ENCODE data around the gene PDGFA. TPM values are rescaled to one million over a fixed set of nuclear protein-coding genes. Genes with fewer than 3 reads are reported as not detected.

PDGFA gene
- total and polyA plus RNA-seq, 12 donors = 14.3 to 38.5 (median 24.2) TPM

- no peak overlapping the region for H3K4me3 ChIP-seq
- H3K9me3 ChIP-seq = no peaks in the 10 kb centered on the region
- H3K27me3 ChIP-seq = peaks cover 0 to 41% (median 0%) of the 10 kb centered on the region in 7 donors
- H3K27ac ChIP-seq = peak overlapping the region in 7 of 10 donors; percentile 3 to 46 (median 37)
- H3K4me1 ChIP-seq = peaks cover 22 to 53% (median 42%) of the 10 kb centered on the region in 9 donors
- 55 to 66% methylated on average over 25 of the region's 25 CpGs for WGBS, 2 donors
- peak in 2 of 8 donors; percentile 9 to 28 for ATAC-seq
- TF ChIP-seq, protein P1, sequence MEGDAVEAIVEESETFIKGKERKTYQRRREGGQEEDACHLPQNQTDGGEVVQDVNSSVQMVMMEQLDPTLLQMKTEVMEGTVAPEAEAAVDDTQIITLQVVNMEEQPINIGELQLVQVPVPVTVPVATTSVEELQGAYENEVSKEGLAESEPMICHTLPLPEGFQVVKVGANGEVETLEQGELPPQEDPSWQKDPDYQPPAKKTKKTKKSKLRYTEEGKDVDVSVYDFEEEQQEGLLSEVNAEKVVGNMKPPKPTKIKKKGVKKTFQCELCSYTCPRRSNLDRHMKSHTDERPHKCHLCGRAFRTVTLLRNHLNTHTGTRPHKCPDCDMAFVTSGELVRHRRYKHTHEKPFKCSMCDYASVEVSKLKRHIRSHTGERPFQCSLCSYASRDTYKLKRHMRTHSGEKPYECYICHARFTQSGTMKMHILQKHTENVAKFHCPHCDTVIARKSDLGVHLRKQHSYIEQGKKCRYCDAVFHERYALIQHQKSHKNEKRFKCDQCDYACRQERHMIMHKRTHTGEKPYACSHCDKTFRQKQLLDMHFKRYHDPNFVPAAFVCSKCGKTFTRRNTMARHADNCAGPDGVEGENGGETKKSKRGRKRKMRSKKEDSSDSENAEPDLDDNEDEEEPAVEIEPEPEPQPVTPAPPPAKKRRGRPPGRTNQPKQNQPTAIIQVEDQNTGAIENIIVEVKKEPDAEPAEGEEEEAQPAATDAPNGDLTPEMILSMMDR (IDR thresholded peaks at IDR 0.05) = no peak
- DNase-seq = peak in 1 of 2 donors; percentile 55
- peaks cover 0 to 25% (median 4%) of the 10 kb centered on the region in 9 donors for H3K36me3 ChIP-seq
- intact Hi-C loops (cut with DNase I) = loop anchor here in 9 of 10 donors (5.0 to 10.0 kb wide), 9 partner anchors 140 to 232 kb away; partner anchors contain the start of genes DNAAF5 (in 2 of the 9) and PRKAR1B (in 2 of the 9)
Measured at GRCh38 chr7:514651-515598, 4.7 kb downstream of the PDGFA start.

DNA sequence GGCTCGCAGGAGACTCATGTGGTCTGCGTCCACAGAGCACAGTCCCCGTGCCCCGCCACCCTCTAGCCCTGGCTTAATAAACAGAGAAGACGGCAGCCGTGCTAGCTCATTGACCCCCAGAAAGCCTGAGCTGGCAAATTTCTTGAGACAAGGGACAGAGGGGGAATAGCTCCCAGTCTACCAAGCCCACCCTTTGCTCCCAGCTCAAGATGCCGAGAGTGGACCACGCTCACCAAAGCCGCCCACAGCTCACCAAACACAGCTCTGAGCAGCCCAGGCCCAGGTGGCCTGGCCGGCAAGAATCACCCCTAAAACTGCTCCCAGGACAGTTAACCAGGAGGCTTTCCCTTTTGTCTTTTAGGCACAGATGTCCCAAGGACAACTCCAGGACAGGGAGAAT lies 5.4 kb downstream of the PDGFA start:
- Histone ChIP-seq H3K4me3 (no peak overlapping the region), H3K27ac (peak overlapping the region in 6 of 10 donors; percentile 3 to 46 (median 32)), H3K9me3 (no peaks in the 10 kb centered on the region), H3K27me3 (peaks cover 0 to 39% (median 0%) of the 10 kb centered on the region in 7 donors), H3K36me3 (peaks cover 0 to 31% (median 8%) of the 10 kb centered on the region in 9 donors), H3K4me1 (peaks cover 22 to 53% (median 41%) of the 10 kb centered on the region in 9 donors)
- ATAC-seq (no peak), DNase-seq (no peak)
- TF ChIP-seq, protein P1 (IDR thresholded peaks at IDR 0.05) = no peak
- intact Hi-C loops (cut with DNase I) = loop anchor here in 4 of 10 donors (10.0 kb wide), 4 partner anchors 141 to 221 kb away; partner anchors contain the start of genes DNAAF5 (in 1 of the 4) and PRKAR1B (in 1 of the 4)
- 85% methylated on average over 10 of the region's 10 CpGs for WGBS, 2 donors

GRCh38 chr7:513521-514166 lies 6.0 kb downstream of the PDGFA start:
- no peak for ATAC-seq
- TF ChIP-seq, protein P1 (IDR thresholded peaks at IDR 0.05) = no peak
- Histone ChIP-seq H3K27me3 (peaks cover 0 to 33% (median 0%) of the 10 kb centered on the region in 7 donors), H3K4me3 (no peak overlapping the region), H3K36me3 (peaks cover 0 to 37% (median 14%) of the 10 kb centered on the region in 9 donors), H3K4me1 (peaks cover 22 to 51% (median 39%) of the 10 kb centered on the region in 9 donors), H3K27ac (peak overlapping the region in 4 of 10 donors; percentile 19 to 46 (median 40)), H3K9me3 (no peaks in the 10 kb centered on the region)
- 81 to 84% methylated on average over 20 of the region's 20 CpGs for WGBS, 2 donors
- intact Hi-C loops (cut with DNase I) = loop anchor here in 4 of 10 donors (10.0 kb wide), 4 partner anchors 141 to 221 kb away; partner anchors contain the start of genes DNAAF5 (in 1 of the 4) and PRKAR1B (in 1 of the 4)
- DNase-seq = no peak
